D721Med (cell line): Measurements from ENCODE around the gene ZFAND3.

Source experiments
- DNase-seq: peaks from one replicate; pipeline ENCODE4 v3.0.0; 2011; ENCODE audit warnings: low spot score; ENCODE audit not compliant: insufficient read length
- FAIRE-seq: peaks from 2 replicates; lab custom pipeline; 2011; peaks lifted over from hg19 to GRCh38; lab: Jason Lieb, UNC
- TF ChIP-seq, protein P1 (sequence below): IDR thresholded peaks from 2 replicates; pipeline ENCODE4 v1.5.1; 2012; ENCODE audit warnings: mild to moderate bottlenecking, control low read depth; ENCODE audit not compliant: insufficient read depth; ENCODE audit errors: missing control alignments

Gene ZFAND3

DNA sequence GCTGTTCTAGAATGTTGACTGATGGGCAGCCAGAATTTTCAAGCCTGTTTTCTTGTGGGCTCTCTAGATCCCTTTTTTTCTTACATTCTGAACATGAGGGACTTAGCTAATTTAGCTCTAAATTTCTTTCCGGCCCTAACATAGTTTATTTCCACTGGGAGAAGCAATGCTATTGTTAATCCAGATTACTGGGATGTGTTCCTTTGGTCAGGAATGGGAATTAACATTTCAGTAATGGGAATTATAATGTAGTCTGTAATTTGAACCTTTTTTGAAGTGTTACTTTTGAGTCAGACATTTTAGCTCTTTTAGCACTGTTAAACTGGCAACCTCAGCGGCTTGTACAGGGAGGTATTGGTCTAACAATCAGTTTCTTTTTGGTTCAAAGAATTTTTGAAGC, 7.5 kb downstream of the ZFAND3 start:
- DNase-seq (no peak), FAIRE-seq (no peak)
- TF ChIP-seq, protein P1, sequence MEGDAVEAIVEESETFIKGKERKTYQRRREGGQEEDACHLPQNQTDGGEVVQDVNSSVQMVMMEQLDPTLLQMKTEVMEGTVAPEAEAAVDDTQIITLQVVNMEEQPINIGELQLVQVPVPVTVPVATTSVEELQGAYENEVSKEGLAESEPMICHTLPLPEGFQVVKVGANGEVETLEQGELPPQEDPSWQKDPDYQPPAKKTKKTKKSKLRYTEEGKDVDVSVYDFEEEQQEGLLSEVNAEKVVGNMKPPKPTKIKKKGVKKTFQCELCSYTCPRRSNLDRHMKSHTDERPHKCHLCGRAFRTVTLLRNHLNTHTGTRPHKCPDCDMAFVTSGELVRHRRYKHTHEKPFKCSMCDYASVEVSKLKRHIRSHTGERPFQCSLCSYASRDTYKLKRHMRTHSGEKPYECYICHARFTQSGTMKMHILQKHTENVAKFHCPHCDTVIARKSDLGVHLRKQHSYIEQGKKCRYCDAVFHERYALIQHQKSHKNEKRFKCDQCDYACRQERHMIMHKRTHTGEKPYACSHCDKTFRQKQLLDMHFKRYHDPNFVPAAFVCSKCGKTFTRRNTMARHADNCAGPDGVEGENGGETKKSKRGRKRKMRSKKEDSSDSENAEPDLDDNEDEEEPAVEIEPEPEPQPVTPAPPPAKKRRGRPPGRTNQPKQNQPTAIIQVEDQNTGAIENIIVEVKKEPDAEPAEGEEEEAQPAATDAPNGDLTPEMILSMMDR = no peak

GRCh38 chr6:37827603-37828265, 8.2 kb downstream of the ZFAND3 start:
- no peak for DNase-seq
- TF ChIP-seq, protein P1 = no peak
- no peak for FAIRE-seq

DNA sequence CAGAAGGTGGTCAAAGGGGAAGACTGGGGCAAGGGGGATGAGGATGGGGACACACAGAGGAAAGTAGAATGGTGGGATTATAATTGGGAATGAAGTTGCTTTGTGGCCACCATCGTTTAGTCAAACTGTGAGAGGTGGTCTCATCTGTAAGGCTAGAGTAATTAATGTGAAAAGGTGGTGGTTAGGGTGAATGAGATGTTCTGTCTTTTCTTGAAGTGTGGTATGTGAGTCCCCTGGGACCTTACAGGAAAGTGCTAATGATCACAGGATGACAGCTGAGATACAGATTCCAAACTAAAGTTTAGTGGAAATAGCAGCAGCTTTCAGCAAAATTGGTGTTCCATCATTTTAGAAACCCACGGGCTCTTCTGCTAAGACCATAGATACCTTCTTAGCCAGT, 10.7 kb downstream of the ZFAND3 start:
- DNase-seq (no peak), FAIRE-seq (no peak)
- TF ChIP-seq, protein P1 = no peak

DNA sequence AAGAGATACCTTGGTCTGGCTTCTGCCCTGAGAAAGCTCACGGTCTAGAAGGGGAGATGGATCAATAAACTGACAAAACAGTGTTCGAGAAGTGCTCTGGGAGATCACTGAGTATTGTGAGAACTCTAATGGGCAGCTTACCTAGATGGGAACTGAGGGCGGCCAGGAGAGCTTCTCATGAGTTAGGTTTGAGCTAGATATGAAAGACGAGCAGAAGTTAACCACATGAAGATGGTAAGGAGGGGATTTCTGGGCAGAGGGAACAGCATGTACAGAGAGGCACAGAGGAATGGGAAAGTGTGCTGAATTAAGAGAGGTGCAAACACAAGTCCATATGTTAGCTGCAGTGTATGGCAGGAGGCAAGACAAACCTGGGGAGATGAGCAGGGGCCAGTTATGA, 11.9 kb downstream of the ZFAND3 start:
- TF ChIP-seq, protein P1 = no peak
- DNase-seq = no peak
- FAIRE-seq = no peak

DNA sequence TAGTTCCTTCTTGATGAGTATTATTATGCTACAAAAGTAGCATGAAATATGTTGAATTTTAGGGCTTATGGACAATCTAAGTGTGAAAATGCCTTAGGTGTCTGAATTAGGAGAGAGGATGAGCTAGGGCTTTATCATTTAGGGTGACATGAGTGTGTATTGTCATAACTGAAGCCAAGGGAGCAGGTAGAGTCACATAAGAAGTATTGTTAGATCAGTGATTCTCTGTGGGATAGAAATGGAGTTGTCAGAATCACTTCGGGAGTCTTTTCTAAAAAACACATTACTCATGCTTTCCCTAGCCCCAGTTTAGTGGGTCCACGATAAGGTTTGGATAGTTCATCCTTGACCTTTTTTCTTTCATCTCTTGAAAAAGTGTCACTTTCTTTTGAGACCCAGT, 16.4 kb downstream of the ZFAND3 start:
- no peak for DNase-seq
- FAIRE-seq = no peak
- TF ChIP-seq, protein P1 = no peak

DNA sequence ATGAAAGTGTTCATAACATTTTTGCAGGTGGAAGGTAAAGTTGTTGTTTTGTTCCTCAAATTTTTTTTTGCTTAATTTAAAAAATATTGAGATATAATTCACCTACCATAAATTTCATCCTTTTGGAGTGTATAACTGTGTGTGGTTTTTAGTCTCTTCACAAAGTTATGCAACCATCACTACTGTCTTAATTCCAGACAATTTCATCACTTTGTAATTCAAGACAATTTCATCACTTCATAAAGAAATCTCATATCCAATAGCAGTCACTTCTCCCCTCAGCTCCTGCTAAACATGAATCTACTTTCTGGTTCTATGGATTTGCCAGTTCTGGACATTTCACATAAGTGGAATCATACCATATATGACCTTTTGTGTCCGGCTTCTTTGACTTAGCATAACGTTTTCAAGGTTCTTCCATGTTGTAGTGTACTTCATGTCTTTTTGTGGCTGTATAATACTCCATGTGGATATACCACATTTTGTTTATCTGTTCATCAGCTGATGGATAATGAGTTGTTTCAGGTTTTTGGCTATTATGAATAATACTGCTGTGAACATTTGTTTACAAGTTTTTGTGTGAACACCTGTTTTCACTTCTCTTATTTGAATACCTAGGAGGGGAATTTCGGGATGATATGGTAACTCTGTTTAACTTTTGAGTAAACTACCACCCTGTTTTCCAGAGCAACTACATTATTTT, 18.8 kb downstream of the ZFAND3 start:
- DNase-seq = no peak
- TF ChIP-seq, protein P1 = no peak
- peak; percentile 29 for FAIRE-seq
